HEK293T (cell line): ENCODE measurements around the gene MGAT4A.

Source experiments
- FOXA1 ChIP-seq: fragments of 450-650 bp; IDR thresholded peaks from 2 replicates; pipeline ENCODE4 v1.6.1; 2016; ENCODE audit warnings: mild to moderate bottlenecking
- HDGF ChIP-seq: fragments of 450-650 bp; IDR thresholded peaks from 2 replicates; pipeline ENCODE4 v1.6.1; 2017; ENCODE audit warnings: antibody characterized with exemption, borderline replicate concordance

DNA sequence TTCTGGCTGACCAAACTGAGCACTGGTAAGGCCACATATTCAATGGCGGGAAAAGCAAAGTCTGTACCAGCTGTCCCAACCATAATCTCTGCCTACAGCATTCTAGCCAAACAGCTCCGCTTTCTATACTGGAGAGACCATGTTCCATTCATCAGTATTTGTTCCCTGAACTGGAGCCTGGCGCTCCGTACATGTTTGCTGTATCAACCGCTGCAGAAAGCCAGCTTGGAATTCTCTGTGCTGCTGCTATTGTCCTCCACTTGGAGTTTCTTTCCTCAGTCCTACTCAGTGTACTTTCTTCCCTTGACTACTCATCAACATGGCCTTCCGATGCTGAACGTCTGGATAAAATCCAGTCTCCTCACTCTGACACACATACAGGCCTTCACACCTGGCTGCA, 124.5 kb downstream of the MGAT4A start:
- no peak for TF ChIP-seq HDGF
- TF ChIP-seq FOXA1 = no peak
